Measurements from ENCODE around the gene KRT79.
"Not testable (repeated sequence)": the region's sequence is repeated elsewhere in the genome, so short reads cannot be mapped to it uniquely, and the experiment has no call there.

DNA sequence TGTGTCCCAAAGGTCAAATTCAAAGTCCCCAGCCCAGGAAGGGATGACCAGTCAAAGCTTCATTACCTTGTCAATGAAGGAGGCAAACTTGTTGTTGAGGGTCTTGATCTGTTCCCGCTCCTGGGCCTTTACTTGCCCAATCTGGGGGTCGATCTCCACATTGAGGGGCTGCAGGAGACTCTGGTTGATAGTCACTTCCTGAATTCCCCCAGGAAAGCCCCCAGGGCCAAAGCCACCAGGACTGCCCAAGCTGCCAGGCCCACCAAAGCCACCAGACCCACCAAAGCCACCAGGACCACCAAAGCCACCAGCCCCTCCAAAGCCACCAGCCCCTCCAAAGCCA is 38.8 kb downstream of the KRT79 start:
- TF ChIP-seq, protein P1, sequence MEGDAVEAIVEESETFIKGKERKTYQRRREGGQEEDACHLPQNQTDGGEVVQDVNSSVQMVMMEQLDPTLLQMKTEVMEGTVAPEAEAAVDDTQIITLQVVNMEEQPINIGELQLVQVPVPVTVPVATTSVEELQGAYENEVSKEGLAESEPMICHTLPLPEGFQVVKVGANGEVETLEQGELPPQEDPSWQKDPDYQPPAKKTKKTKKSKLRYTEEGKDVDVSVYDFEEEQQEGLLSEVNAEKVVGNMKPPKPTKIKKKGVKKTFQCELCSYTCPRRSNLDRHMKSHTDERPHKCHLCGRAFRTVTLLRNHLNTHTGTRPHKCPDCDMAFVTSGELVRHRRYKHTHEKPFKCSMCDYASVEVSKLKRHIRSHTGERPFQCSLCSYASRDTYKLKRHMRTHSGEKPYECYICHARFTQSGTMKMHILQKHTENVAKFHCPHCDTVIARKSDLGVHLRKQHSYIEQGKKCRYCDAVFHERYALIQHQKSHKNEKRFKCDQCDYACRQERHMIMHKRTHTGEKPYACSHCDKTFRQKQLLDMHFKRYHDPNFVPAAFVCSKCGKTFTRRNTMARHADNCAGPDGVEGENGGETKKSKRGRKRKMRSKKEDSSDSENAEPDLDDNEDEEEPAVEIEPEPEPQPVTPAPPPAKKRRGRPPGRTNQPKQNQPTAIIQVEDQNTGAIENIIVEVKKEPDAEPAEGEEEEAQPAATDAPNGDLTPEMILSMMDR (IDR thresholded peaks at IDR 0.05), result not testable (repeated sequence)
- not testable (repeated sequence) for TF ChIP-seq POLR2A (IDR thresholded peaks at IDR 0.05; ENCODE audit: low read depth); EP300 (IDR thresholded peaks at IDR 0.05); POLR2AphosphoS5 (IDR thresholded peaks at IDR 0.05)
